Fibroblast of mammary gland (primary cell): ENCODE results near the gene SYNGR2.

Experiments
- DNase-seq: peaks from one replicate; pipeline ENCODE4 v3.0.0-alpha.2; 2010; ENCODE audit warnings: low read depth
- H3K4me3 ChIP-seq: 2 replicates; pipeline ENCODE4 v1.5.1; 2011; ENCODE audit warnings: low read depth, mild to moderate bottlenecking, low read length, moderate library complexity; ENCODE audit not compliant: control insufficient read depth
- TF ChIP-seq, protein P1 (sequence below): conservative IDR thresholded peaks from 2 replicates; pipeline ENCODE4 v1.5.1; 2011; ENCODE audit warnings: low read depth, low read length, inconsistent platforms; ENCODE audit not compliant: control insufficient read depth, insufficient read depth

The SYNGR2 gene

DNA sequence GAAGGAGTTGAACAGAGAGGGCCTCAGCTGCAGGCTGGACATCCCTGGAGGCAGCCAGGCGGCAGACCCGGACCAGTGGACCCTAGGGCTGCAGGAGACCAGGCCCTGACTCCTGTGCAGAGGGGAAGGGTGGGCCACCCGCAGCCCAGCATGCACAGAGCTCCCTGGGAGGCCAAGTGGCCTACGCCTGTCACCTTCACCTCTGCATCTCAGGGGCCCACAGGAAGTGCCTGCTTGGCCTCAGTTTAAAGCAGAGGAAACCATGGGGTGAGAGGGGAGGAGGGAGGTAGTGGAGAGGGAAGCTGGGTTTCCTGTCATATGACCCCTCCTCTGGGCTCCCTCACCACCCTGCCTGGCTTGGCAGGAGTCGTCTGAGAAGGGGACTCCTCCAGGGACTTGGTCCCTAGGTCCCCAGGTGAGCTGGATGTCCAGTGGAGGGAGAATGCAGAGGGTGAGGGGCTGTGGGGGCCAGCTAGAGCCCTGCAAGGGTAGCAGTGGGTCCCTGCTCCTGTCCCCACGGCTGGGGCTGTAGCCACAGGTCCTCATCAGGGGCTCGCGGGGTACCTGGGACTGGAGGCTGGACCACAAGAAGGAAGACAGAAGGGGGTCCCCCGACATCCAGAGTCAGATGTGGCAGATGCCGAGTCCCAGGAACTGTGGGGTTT, 37.8 kb upstream of the SYNGR2 start, which contains the start of gene TMC8:
TSS of gene TMC8 (plus strand) at position 335 of the 665 bp plus-strand sequence. CDS start 818 bp downstream, outside the sequence.
- no peak for DNase-seq
- H3K4me3 ChIP-seq, result no peak within 1 kb of the TSS
- TF ChIP-seq, protein P1, sequence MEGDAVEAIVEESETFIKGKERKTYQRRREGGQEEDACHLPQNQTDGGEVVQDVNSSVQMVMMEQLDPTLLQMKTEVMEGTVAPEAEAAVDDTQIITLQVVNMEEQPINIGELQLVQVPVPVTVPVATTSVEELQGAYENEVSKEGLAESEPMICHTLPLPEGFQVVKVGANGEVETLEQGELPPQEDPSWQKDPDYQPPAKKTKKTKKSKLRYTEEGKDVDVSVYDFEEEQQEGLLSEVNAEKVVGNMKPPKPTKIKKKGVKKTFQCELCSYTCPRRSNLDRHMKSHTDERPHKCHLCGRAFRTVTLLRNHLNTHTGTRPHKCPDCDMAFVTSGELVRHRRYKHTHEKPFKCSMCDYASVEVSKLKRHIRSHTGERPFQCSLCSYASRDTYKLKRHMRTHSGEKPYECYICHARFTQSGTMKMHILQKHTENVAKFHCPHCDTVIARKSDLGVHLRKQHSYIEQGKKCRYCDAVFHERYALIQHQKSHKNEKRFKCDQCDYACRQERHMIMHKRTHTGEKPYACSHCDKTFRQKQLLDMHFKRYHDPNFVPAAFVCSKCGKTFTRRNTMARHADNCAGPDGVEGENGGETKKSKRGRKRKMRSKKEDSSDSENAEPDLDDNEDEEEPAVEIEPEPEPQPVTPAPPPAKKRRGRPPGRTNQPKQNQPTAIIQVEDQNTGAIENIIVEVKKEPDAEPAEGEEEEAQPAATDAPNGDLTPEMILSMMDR, result no peak

DNA sequence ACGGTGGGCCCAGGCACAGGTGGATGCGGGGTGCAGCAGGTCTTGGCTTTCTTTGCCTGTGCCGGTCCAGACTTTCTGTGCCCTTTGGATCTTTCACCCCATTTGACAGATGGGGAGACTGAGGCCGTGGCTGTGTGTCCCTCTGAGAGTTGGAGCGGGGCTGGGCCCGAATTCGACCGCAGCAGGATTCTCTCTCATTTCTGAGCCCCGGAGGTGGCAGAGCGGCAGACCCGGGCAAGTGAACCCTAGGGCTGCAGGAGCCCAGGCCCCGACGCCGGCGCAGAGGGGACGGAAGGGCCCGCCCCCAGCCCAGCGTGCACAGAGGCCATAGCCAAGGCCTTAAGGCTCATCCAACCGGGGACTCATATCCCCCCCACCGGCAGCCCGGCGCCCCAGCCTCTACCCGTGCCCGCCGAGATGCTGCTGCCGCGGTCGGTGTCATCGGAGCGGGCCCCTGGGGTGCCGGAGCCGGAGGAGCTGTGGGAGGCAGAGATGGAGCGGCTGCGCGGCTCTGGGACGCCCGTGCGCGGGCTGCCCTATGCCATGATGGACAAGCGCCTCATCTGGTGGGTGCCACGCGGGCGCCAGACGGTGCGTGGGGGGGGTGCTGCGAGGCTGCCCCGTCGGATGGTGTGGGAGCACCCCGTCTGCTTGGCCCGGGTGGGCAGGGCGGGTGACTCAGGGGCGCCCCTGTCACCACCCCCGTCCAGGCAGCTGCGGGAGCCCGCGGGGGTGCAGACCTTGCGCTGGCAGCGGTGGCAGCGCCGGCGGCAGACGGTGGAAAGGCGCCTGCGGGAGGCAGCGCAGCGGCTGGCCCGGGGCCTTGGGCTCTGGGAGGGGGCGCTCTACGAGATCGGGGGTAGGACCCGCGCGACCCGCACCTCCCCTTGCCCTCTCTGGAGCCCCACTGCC, 37.0 kb upstream of the SYNGR2 start:
- TF ChIP-seq, protein P1, result no peak
- H3K4me3 ChIP-seq, result no peak overlapping the region
- no peak for DNase-seq

DNA sequence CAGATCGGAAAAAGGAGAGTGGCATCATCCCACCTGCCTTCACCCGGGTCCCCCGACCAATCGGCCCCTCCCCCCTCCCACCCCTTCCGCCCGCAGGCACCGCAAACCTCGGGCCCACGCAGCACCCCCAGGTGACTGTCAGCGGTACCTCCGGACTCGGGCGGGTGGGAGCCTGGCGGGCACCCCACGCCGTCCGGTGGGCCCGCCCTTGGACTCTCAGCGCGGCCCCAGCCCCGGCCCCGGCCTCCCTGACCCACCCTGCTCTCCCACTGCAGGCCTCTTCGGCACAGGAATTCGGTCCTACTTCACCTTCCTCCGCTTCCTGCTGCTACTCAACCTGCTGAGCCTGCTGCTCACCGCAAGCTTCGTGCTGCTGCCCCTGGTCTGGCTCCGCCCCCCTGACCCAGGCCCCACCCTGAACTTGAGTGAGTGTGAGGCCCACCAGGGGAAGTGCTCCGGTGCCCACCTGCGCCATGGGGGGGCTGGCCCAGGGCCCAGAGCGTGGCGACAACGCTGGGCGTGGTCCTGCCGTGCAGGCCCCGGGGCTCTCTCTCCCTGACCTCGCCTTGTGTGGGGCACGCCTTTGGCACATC, 36.2 kb upstream of the SYNGR2 start:
- DNase-seq, result no peak
- TF ChIP-seq, protein P1, result no peak
- no peak overlapping the region for H3K4me3 ChIP-seq

DNA sequence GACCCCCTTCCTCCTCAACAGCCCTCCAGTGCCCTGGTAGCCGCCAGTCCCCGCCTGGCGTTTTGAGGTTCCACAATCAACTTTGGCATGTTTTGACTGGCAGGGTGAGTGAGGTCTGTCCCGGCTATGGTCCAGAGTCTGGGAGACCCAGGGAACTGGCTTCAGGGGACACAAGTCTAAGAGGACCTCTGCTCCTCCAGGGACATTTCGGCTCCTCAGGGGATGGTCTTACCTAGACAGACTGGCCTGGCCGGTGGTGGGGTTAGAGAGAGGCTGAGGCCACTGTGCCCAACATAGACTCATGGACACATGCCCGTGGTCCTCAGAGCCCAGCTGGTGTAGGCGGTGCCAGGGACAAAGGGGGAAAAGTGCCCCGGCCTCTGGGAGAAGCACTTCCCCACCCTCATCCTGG, 35.6 kb upstream of the SYNGR2 start:
- no peak overlapping the region for H3K4me3 ChIP-seq
- DNase-seq, result no peak
- TF ChIP-seq, protein P1, result no peak

DNA sequence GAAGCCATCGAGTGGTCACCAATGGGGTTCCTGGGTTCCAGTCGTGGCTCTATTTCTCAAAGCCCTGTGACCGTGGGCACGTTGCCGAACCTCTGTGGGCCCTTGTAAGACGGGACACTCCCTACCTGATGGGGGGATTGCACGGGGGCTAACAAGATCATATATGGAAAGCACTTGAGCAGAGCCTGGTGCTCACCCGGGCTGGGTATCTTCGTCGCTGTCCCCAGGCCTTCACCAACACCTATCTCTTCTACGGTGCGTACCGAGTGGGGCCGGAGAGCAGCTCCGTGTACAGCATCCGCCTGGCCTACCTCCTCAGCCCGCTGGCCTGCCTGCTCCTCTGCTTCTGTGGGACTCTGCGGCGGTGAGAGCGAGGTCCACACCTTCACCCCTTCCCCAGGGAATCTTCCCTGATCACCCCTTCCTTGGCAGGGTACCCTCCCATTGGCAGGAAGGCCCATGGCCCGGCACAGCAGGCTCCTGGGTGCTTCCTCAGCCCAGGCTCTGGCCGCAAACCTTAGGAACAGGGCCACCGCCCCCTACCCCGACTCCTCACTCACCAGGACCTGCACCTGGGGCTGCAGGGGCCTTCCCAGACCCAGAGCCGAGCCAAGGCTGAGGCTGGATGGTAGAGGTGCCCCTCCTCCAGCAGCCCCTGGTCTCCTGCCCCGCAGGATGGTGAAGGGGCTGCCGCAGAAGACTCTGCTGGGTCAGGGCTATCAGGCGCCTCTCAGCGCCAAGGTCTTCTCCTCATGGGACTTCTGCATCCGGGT, 35.0 kb upstream of the SYNGR2 start:
- DNase-seq, result no peak

More for the DNA sequence above, 35.0 kb upstream of the SYNGR2 start:
- TF ChIP-seq, protein P1, result no peak
- no peak overlapping the region for H3K4me3 ChIP-seq
